ENCODE measurements around the gene FLRT1. TPM values are rescaled to one million over a fixed set of nuclear protein-coding genes. Genes with fewer than 3 reads are reported as not detected.

Gene FLRT1
- total RNA-seq, 2 donors from 2014 or later: 1.3 to 1.6 TPM

GRCh38 chr11:64003807-64004589 lies 31.7 kb upstream of the FLRT1 start:
- no peak for DNase-seq
- intact Hi-C loops (cut with DNase I): no loop called here
- no peak for ATAC-seq

DNA sequence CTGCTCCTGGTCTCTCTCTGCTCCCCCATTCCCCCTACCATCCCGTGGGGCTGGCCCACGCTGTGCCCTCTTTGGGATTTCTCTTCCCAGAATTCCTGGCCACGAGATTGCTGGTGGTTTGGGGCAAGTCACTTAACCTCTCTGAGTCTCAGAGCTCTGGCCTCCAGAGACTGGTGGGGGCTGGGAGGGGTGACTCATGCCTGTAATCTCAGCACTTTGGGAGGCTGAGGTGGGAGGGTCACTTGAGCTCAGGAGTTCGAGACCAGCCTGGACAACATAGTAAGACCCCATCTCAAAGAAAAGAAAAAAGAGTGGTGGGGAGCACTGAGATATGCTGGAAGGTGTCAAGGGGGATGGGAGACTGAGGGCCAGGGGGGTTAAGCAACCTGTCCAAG lies 31.1 kb upstream of the FLRT1 start:
- intact Hi-C loops (cut with DNase I): no loop called here
- no peak for ATAC-seq
- DNase-seq: no peak

DNA sequence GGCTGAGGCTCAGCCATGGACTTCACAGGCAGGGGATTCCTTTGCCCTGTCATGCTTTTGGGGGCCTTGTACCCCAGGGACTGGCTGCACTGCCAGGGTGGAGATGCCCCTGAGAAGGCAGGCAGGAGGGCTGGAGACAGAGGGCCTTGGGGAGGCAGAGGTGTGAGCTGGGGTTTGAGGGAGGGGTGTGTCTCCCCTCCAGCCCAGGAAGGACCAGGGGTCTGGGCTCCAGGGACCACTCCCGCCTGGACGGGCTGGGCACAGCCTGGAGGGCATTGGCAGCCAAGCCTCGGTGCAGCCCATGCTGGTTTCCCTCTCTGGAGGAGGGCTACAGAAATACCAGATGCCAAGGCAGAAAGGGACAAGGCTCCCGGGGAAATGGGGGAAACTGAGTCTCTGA lies 30.0 kb upstream of the FLRT1 start:
- DNase-seq: no peak
- intact Hi-C loops (cut with DNase I): no loop called here

GRCh38 chr11:64006398-64006797 lies 29.3 kb upstream of the FLRT1 start:
- ATAC-seq: no peak
- no peak for DNase-seq
- intact Hi-C loops (cut with DNase I): no loop called here

More for the DNA sequence above, 30.0 kb upstream of the FLRT1 start:
- no peak for ATAC-seq

DNA sequence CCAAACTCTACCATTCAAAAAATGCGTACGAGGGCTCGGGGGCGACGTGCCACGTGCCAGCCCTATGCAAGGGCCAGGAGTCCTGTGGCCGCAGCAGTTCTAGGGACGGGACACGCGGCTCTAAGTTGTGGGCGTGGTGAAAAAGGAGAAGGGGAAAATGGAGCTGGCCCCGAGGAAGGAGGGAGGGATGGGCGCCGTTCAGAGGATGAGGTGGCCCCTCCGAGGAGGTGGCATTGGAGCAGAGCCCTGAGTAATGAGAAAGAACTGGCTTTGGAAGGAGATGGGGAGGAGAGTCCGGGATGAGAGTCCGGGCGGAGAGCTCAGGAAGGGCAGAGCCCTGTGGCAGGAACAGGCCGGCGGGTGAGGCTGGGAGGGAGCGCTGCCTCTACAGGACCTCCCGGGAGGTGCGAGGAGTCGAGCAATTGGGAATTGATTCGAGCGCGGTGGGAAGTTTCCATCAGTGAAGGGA lies 28.5 kb upstream of the FLRT1 start:
- ATAC-seq (peak; percentile 32 to 61), DNase-seq (peak; percentile 55)
- intact Hi-C loops (cut with DNase I): no loop called here

GRCh38 chr11:64007629-64008282 lies 28.0 kb upstream of the FLRT1 start:
- peak; percentile 90 to 95 for ATAC-seq
- peak; percentile 90 for DNase-seq
- intact Hi-C loops (cut with DNase I): no loop called here

DNA sequence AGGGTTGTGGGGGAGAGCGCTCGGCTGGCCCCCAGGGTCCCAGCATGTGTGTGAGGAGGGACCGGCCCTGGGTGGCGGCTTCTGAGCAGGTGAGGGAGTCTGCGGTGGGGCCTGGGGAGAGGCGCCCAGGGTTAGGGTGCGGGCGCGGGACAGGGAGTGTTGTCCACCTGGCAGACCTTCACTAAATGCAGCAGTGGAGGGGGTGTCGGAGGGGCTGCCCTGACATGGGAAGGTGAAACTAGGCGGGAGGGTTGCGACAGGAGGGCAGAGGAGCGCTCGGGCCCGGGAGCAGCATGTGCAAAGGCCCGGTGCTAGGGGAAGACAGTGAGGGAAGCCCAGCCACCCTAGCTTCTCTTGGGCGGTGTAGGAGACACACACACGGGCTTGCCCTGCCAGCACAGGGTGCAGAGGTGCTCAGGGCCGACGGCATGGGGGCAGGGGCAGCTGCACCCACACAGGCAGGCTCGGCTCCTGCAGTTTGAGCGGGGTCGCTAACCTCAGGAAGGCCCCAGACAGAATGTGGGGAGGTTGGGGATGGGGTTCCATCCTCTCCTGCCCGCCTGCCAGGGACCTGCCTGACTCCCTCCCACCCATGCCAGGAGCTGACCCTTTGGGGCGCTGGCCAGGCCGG lies 27.3 kb upstream of the FLRT1 start:
- ATAC-seq (no peak), DNase-seq (no peak)
- intact Hi-C loops (cut with DNase I): no loop called here

DNA sequence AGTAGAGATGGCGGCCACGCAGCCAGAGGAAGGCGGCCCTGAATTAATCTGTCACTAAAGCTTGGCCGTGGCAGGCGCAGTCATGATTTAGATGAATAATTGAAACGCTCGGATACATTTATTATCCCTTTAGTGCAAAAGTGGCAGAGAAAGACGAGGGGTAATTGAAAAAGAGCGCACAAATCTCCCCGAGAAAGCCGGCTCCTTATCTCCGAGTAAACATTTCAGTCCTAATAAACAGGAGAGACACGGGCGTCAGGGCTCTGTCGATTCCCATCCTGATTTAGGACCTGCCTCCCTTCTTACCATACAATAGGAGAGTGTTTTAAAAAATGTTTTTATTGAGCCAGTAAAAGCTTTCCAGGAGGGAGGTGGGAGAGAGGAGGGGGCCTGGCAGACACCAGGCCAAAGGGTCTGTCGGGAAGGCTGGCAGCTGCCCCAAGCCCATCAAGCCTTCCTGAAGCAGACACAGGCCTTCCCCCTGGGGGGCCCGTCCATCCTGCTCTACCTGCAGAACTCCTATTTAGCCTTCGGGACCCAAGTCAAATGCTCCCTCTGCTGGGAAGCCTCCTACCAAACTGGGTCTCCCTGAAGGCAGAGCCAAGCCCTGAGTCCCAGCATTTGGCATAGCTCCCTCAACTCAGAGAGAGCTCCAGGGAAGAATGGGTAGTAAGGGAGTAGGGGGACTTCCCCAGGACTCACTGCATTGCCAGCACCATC lies 26.7 kb upstream of the FLRT1 start:
- intact Hi-C loops (cut with DNase I): no loop called here
- DNase-seq: no peak
- ATAC-seq: no peak

GRCh38 chr11:64009710-64010109 lies 26.0 kb upstream of the FLRT1 start:
- intact Hi-C loops (cut with DNase I): no loop called here
- ATAC-seq (no peak), DNase-seq (no peak)

DNA sequence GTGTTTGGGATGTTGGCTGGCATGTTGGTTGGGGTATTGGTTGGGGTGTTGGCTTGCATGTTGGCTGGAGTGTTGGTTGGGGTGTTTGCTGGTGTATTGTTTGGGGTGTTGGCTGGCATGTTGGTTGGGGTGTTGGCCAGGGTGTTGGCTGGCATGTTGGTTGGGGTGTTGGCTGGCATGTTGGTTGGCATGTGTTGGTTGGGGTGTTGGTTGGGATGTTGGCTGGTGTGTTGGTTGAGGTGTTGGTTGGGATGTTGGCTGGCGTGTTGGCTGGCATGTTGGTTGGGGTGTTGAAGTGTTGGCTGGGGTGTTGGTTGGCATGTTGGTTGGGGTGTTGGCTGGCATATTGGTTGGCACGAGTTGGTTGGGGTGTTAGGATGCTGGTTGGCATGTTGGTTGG lies 24.9 kb upstream of the FLRT1 start:
- DNase-seq (no peak), ATAC-seq (no peak)
- intact Hi-C loops (cut with DNase I): no loop called here

- no peak for DNase-seq
- intact Hi-C loops (cut with DNase I): no loop called here
- no peak for ATAC-seq
These were observed 24.4 kb upstream of the FLRT1 start for GRCh38 chr11:64011371-64011770.

DNA sequence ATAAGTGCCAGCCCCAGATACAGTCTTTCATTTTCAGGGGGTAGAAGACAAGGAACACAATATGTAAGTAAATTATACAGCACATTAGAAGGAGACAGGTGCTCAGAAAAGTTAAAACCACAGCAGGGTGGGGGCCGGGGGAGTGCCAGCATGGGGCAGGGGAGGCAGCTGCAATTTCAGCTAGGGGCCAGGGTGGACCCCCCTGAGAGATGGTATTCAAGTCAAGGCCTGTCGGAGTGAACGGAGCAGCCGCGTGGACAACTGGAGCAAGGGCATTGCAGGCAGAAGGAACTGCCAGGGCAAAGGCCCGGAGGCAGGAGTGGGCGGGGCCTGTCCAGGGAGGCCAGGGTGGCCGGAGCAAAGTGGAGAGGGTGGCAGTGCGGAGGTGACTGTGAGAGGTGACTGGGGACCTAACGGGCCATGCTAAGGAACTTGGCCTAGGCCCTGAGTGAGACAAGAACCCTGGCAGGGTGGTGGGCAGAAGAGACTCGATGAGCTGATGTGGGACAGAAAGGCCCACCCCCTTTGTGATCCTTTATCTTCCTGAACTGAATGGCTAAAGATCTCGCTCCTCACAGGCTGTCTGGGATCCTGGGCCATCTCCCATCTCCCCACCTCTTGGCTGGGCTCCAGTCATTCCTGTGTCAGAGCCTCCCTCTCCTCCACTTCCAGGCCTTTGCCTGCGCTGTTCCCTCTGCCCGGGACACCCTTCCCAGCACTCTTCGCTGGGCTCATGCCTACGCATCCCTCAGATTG lies 22.4 kb upstream of the FLRT1 start:
- no peak for DNase-seq
- no peak for ATAC-seq

DNA sequence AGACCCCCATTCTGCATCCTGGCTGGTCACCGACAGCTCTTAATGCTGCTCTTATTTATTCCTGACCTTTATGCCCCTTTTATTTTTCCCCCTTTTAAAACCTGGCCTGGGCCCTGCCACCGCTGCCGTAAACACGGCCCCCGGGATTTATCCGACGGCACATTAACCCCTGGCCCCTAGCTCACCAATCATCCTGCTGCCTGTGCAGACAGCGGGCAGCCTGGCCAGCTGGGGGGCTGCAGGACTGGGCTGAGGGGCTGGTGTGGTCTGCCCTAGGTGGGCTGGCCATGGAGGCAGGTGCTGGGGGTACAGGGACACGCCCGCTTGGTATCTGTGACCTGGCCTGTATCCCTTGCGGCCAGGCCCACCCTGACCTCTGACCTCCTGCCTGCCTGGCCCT lies 21.4 kb upstream of the FLRT1 start:
- DNase-seq: no peak
- ATAC-seq: no peak
- intact Hi-C loops (cut with DNase I): no loop called here

More for the DNA sequence above, 22.4 kb upstream of the FLRT1 start:
- intact Hi-C loops (cut with DNase I): no loop called here

DNA sequence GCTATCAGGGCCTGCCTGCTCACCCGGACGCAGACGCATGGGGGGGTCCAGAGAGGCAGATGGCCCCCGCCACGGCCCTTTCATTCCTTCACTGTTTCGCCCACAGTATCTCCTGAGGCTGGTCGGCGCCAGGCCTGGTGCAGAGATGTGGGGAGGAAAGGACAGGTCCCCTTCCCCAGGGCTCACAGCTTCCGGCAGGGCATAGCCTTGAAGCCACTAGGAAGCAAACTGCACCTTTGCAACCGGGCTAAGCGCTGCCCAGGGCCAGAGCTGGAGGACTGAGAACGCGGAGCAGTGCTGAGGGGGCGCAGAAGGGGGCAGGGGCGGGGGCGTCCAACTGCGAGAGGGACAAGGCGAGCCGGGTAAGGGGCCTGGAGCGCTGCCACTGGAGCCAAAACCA lies 20.2 kb upstream of the FLRT1 start:
- intact Hi-C loops (cut with DNase I): no loop called here
- no peak for ATAC-seq

DNA sequence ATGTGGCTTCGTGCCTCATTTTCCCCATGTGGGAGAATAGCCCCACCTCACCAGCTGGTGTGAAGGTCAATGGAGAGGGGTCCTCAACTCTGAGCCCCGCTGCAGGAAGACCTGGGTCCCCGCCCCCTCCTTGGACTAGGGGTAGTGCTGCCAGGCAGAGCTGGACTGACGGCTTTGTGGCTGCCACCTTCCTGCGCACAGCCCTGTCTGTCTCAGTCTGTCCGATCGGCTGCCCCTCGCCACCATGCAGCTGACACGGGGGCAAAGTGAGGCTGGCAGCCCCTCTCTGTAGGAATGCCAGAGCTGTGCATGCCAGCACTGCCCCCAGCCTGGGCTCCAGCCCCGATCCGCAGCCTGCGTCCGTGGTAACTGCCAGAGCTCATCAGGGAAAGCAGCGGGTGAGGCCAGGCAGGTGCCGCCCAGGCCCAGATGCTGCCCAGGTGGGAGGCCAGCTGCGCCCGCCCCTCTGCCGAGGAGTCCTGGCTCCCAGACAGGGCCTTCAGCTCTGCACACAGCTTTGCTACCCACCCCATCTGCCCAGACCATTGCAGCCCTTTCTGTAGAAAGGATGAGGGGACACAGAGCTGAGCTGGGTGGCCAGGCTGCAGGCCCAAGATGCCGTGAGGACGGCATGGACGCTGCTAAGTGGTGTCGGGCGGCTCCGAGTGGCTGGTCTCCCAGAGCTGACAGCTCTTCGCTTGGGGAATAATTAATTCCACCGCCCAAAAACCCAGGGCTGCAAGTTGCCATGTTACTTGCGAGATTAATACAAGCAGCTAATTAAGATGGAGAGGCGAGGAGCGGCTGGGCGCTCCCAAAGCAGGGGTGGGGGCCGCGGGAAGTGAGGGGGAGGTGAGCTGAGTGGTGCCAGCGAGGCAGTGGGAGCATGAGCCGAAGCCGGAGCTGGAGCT lies 19.5 kb upstream of the FLRT1 start:
- intact Hi-C loops (cut with DNase I): no loop called here
- ATAC-seq (no peak), DNase-seq (no peak)

More for the DNA sequence above, 20.2 kb upstream of the FLRT1 start:
- no peak for DNase-seq

DNA sequence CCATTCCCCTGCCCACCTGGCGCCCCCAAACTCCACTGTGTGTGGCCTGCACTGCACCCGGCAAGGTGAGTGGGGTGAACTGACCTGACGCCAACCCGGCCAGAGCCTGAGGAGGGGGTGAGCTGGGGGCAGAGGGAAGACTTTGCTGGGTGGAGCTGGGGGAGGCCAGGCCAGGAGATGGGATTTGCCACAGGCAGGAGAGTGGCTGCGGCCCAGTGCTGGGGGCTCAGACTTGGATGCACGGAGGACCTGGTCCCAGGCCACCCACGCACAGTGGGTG lies 17.8 kb upstream of the FLRT1 start:
- intact Hi-C loops (cut with DNase I): no loop called here
- DNase-seq: no peak
- no peak for ATAC-seq

- intact Hi-C loops (cut with DNase I): no loop called here
- ATAC-seq (no peak), DNase-seq (no peak)
These were observed 17.4 kb upstream of the FLRT1 start for GRCh38 chr11:64018310-64018709.

Data from left cardiac atrium (tissue), 4 donors.